ENCODE results near the gene MFRP. TPM values are rescaled to one million over a fixed set of nuclear protein-coding genes. Genes with fewer than 3 reads are reported as not detected.

MFRP gene
- total RNA-seq, 1 donor from 2014 or later, result not detected

Other genes with a start within 250 kb of the MFRP start
- 21.3 and 50.6 TPM in 2 replicates for gene DPAGT1, start 244.9 kb downstream of the MFRP start, total RNA-seq
- 2.2 and 5.6 TPM in 2 replicates for gene C2CD2L, start 239.4 kb downstream of the MFRP start, total RNA-seq
- gene HINFP, start 225.1 kb downstream of the MFRP start, total RNA-seq, result 14.8 and 19.2 TPM in 2 replicates
- 0.05 and 0.17 TPM in 2 replicates for gene ABCG4, start 197.7 kb downstream of the MFRP start, total RNA-seq
- 18.4 and 22.0 TPM in 2 replicates for gene NLRX1, start 178.0 kb downstream of the MFRP start, total RNA-seq
- not detected in 2 replicates for gene NHERF4, start 161.2 kb downstream of the MFRP start, total RNA-seq
- 13.8 and 22.8 TPM in 2 replicates for gene CBL, start 140.4 kb downstream of the MFRP start, total RNA-seq
- 1,172 and 1,718 TPM in 2 replicates for gene MCAM, start 29.6 kb downstream of the MFRP start, total RNA-seq
- 3.2 and 16.8 TPM in 2 replicates for gene RNF26, start 12.2 kb downstream of the MFRP start, total RNA-seq
- gene C1QTNF5, start 5.8 kb downstream of the MFRP start, total RNA-seq, result 60.2 and 127 TPM in 2 replicates
- 0.33 and 1.2 TPM in 2 replicates for gene USP2, start 35.0 kb upstream of the MFRP start, total RNA-seq
- 0.28 and 1.0 TPM in 2 replicates for gene THY1, start 76.5 kb upstream of the MFRP start, total RNA-seq

All from dermis blood vessel endothelial cell (primary cell).